ENCODE data around the gene STK32A. TPM values are rescaled to one million over a fixed set of nuclear protein-coding genes. Genes with fewer than 3 reads are reported as not detected.
A peak's percentile ranks its signal among the peaks of the same experiment; 100 is the strongest.

STK32A gene
- total RNA-seq, 1 experiment from 2014 or later: not detected

DNA sequence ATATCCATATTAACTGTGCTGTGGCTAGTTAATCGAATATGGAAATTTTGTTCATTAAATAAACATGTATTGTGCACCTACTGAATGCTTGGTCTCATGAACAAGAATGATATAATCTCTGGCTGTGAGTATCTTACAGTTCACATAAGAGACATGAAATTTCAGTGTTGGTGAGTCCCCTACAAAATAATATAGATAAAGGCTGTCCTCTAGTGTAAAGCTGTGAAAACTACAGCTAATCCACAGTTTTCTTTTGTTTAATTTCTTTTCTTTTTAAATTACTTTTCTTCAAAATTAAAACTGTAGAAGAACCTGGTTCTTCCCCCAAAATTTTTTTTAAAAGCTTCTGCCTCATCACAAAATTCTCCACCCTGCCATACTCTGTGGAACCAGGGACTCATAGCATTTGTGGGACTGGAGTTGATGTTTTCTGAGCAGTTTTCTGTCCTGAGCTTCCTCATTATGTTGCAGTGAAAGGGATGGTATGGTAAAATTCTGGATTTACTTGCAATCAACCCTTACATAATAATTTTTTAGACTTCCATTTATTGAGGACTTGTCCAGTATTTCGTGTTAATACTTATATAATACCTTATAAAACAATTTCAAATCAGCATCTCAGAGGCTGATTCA is 135.0 kb downstream of the STK32A start:
- TF ChIP-seq, protein P1, sequence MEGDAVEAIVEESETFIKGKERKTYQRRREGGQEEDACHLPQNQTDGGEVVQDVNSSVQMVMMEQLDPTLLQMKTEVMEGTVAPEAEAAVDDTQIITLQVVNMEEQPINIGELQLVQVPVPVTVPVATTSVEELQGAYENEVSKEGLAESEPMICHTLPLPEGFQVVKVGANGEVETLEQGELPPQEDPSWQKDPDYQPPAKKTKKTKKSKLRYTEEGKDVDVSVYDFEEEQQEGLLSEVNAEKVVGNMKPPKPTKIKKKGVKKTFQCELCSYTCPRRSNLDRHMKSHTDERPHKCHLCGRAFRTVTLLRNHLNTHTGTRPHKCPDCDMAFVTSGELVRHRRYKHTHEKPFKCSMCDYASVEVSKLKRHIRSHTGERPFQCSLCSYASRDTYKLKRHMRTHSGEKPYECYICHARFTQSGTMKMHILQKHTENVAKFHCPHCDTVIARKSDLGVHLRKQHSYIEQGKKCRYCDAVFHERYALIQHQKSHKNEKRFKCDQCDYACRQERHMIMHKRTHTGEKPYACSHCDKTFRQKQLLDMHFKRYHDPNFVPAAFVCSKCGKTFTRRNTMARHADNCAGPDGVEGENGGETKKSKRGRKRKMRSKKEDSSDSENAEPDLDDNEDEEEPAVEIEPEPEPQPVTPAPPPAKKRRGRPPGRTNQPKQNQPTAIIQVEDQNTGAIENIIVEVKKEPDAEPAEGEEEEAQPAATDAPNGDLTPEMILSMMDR (IDR thresholded peaks at IDR 0.05): peak; percentile 68; the same call in 1 of the 2 replicates
- TF ChIP-seq SIN3A (IDR thresholded peaks at IDR 0.05; ENCODE audit: borderline replicate concordance, insufficient read depth, low read depth, low read length): no peak
- Histone ChIP-seq H3K4me3 (ENCODE audit: low read depth in 2 of 2, low read length in 2 of 2) (no peak overlapping the region), H3K27me3 (ENCODE audit: control insufficient read depth, insufficient read depth, low read length) (no peaks in the 10 kb centered on the region), H3K36me3 (ENCODE audit: control insufficient read depth, insufficient read depth, low read length) (no peaks in the 10 kb centered on the region), H3K27ac (ENCODE audit: low read length) (no peak overlapping the region), H3K9me3 (ENCODE audit: control insufficient read depth, insufficient read depth, low read depth, low read length) (no peaks in the 10 kb centered on the region), H3K4me1 (ENCODE audit: control insufficient read depth, insufficient read depth, low read length) (no peaks in the 10 kb centered on the region)
- DNase-seq (ENCODE audit: low read depth, low spot score): no peak
- in situ Hi-C loops (cut with HindIII; ENCODE audit: low pct_unique_long_range_greater_than_20kb, low sequenced_read_pairs): loop anchor here (25.0 kb wide), 1 partner anchor 833 kb away; no protein-coding TSS in a partner anchor
- POLR2A ChIA-PET: no interaction called here
- no TSS peak for BruUV-seq (replicated peaks)
- no peak for ATAC-seq
- intact Hi-C loops (cut with micrococcal nuclease; ENCODE audit: unreplicated experiment): loop anchor here (5.0 to 10.0 kb wide), 2 partner anchors 148 to 835 kb away; no protein-coding TSS in a partner anchor
- CTCF ChIA-PET: interaction anchor here (0.6 to 1.1 kb wide), 2 partner anchors 62 to 181 kb away, joined by 3 to 5 read pairs; no protein-coding TSS in a partner anchor

DNA sequence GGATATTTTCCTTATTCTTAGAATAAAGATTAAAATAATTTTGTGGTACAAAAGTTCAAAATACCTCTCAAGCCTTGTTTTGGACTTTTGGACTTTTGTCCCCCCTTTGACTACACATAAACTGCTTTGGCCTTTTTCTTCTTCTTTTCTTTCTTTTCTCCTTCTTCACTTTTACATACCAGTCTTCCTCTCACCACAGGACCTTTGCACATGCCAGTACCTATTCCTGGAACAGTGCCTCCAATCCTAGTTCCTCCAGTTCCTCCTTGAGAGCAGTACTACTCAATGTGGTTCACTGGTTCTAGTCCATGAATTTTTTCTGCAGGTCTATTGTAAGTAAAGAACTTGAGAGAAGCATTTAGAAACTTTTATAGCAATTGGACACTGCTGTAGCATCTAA is 136.5 kb downstream of the STK32A start:
- in situ Hi-C loops (cut with HindIII; ENCODE audit: low pct_unique_long_range_greater_than_20kb, low sequenced_read_pairs): loop anchor here (25.0 kb wide), 1 partner anchor 834 kb away; no protein-coding TSS in a partner anchor
- DNase-seq (ENCODE audit: low read depth, low spot score) (no peak), ATAC-seq (no peak)
- ChIA-PET POLR2A (no interaction called here), CTCF (no interaction called here)
- Histone ChIP-seq H3K4me1 (ENCODE audit: control insufficient read depth, insufficient read depth, low read length) (no peaks in the 10 kb centered on the region), H3K27me3 (ENCODE audit: control insufficient read depth, insufficient read depth, low read length) (no peaks in the 10 kb centered on the region), H3K36me3 (ENCODE audit: control insufficient read depth, insufficient read depth, low read length) (no peaks in the 10 kb centered on the region), H3K27ac (ENCODE audit: low read length) (no peak overlapping the region), H3K9me3 (ENCODE audit: control insufficient read depth, insufficient read depth, low read depth, low read length) (no peaks in the 10 kb centered on the region), H3K4me3 (ENCODE audit: low read depth in 2 of 2, low read length in 2 of 2) (no peak overlapping the region)
- no peak for TF ChIP-seq TCF7L2 (IDR thresholded peaks at IDR 0.05; ENCODE audit: low read depth, low read length)
- TF ChIP-seq SIN3A (IDR thresholded peaks at IDR 0.05; ENCODE audit: borderline replicate concordance, insufficient read depth, low read depth, low read length): no peak
- TF ChIP-seq, protein P1 (IDR thresholded peaks at IDR 0.05): no peak
- TF ChIP-seq POLR2AphosphoS5 (IDR thresholded peaks at IDR 0.05; ENCODE audit: low read depth, low read length): no peak
- TF ChIP-seq, protein P2, sequence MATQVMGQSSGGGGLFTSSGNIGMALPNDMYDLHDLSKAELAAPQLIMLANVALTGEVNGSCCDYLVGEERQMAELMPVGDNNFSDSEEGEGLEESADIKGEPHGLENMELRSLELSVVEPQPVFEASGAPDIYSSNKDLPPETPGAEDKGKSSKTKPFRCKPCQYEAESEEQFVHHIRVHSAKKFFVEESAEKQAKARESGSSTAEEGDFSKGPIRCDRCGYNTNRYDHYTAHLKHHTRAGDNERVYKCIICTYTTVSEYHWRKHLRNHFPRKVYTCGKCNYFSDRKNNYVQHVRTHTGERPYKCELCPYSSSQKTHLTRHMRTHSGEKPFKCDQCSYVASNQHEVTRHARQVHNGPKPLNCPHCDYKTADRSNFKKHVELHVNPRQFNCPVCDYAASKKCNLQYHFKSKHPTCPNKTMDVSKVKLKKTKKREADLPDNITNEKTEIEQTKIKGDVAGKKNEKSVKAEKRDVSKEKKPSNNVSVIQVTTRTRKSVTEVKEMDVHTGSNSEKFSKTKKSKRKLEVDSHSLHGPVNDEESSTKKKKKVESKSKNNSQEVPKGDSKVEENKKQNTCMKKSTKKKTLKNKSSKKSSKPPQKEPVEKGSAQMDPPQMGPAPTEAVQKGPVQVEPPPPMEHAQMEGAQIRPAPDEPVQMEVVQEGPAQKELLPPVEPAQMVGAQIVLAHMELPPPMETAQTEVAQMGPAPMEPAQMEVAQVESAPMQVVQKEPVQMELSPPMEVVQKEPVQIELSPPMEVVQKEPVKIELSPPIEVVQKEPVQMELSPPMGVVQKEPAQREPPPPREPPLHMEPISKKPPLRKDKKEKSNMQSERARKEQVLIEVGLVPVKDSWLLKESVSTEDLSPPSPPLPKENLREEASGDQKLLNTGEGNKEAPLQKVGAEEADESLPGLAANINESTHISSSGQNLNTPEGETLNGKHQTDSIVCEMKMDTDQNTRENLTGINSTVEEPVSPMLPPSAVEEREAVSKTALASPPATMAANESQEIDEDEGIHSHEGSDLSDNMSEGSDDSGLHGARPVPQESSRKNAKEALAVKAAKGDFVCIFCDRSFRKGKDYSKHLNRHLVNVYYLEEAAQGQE (IDR thresholded peaks at IDR 0.05; ENCODE audit: insufficient read depth in 1 of 2, low read depth in 2 of 2, low read length in 1 of 2): no peak
- no TSS peak for BruUV-seq (replicated peaks)
- intact Hi-C loops (cut with micrococcal nuclease; ENCODE audit: unreplicated experiment): no loop called here
